ENCODE measurements around the gene CREBBP.

GRCh38 chr16:3868556-3868955, 12.0 kb downstream of the CREBBP start:
- no peak for TF ChIP-seq CTCF (conservative IDR thresholded peaks at IDR 0.05; ENCODE audit: low read length)
- no peak for TF ChIP-seq EZH2phosphoT487 (IDR thresholded peaks at IDR 0.05; ENCODE audit: borderline replicate concordance, low read depth, low read length)

Data from OCI-LY7 (cell line).